Natural killer cell treated with Interleukin-12 subunit alpha and Interleukin-12 subunit beta and Interleukin-15 and Interleukin-18, amount 100 ng/mL, for 72 hours (primary cell): ENCODE results near the gene FKBP1A. TPM values are rescaled to one million over a fixed set of nuclear protein-coding genes. Genes with fewer than 3 reads are reported as not detected.

Experiments used
- ATAC-seq, 2 donors: fragments of 150-1000 bp; cut with Tn5 transposase in 1 of 2; sonication (Bioruptor Pico), chemical (Tn5 transposase) in 1 of 2; 2 replicates each; pipeline ENCODE4 v1.10.0; 2021
- DNase-seq: peaks from one replicate; pipeline ENCODE4 v3.0.0; 2022; ENCODE audit warnings: low spot score
- H3K27ac Mint-ChIP-seq, 2 donors: 1 replicate in 1 of 2; 2 replicates in 1 of 2; pipeline ENCODE4 v1.8.0; 2022; ENCODE audit warnings: mixed read lengths in 2 of 2, mild to moderate bottlenecking in 1 of 2, moderate library complexity in 1 of 2
- H3K27me3 Mint-ChIP-seq, 2 donors: 1 replicate in 1 of 2; 2 replicates in 1 of 2; pipeline ENCODE4 v1.8.0; 2022; ENCODE audit warnings: mixed read lengths in 2 of 2
- H3K36me3 Mint-ChIP-seq: one replicate; pipeline ENCODE4 v1.8.0; 2022; ENCODE audit warnings: mixed read lengths
- H3K4me1 Mint-ChIP-seq, 2 donors: 1 replicate in 1 of 2; 2 replicates in 1 of 2; pipeline ENCODE4 v1.8.0; 2022; ENCODE audit warnings: low read depth in 2 of 2, mixed read lengths in 2 of 2, mild to moderate bottlenecking in 1 of 2
- H3K4me3 Mint-ChIP-seq: one replicate; pipeline ENCODE4 v1.8.0; 2022; ENCODE audit warnings: mixed read lengths
- H3K9me3 Mint-ChIP-seq: 2 replicates; pipeline ENCODE4 v1.8.0; 2022; ENCODE audit warnings: mixed read lengths
- total RNA-seq, 2 donors: library from RNA; stranded (reverse); gene quantifications; one replicate each; pipeline ENCODE4 v1.2.3, GENCODE V29; 2022

The FKBP1A gene
- total RNA-seq, 2 donors from 2014 or later = 167 to 229 TPM

DNA sequence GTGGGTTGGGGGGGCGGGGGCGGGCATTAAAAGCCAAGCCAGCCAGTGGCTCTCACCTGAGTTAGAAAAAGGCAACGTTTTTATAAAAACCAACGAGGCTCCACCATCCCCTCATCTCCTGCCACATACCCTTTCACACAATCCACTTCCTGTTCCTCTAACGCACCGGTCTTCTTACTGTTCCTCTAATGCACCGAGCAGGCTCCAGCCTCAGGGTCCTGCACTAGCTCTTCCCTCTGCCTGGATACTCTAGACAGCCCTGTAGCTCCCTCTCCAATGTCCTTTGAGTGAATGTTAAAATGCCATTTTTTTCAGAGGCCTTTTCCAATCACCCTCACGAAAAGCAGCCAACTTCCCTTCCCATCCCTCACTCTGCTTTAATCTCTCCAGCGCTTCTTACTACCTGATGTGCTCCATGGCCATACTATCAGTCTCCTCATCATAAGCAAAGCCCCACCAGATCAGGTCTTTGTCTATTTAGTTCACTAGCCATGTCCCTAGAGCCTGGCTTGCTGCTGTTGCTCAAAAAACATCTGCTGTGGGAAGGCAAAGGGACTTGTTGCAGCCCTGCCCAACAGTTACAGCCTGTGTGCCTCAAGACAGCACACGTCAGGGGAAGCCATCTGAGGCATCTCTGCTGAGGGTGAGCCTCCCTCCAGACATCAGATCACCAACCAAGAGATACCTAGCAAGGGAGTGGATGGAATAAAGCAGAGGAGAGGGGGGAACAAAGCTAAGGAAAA, 3.9 kb downstream of the FKBP1A start:
- Mint-ChIP-seq H3K4me3 (peak overlapping the region; percentile 82), H3K4me1 (peaks cover 59 to 66% of the 10 kb centered on the region in 2 donors), H3K27me3 (no peaks in the 10 kb centered on the region), H3K9me3 (no peaks in the 10 kb centered on the region), H3K36me3 (peaks cover 9% of the 10 kb centered on the region), H3K27ac (peak overlapping the region; percentile 61 to 67)
- ATAC-seq (no peak), DNase-seq (no peak)

DNA sequence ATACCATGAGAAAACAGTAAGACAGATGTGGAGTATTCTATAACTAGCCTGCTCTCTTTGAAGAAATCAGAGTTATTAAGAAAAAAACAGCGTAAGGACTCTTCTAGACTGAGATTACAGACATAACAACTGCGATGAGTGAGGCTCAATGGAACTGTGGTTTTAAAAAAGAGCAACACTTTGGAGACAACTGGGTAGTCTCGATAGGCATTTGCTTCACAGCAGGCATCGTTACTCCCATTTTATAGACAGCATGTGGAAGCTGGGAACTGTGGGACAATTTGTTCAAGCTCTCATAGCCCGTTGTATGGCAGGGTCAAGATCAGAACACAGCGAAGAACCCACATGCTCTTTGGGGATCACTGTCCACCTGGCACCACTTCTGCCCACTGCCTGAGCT, 4.6 kb downstream of the FKBP1A start:
- Mint-ChIP-seq H3K4me3 (peak overlapping the region; percentile 82), H3K9me3 (no peaks in the 10 kb centered on the region), H3K27me3 (no peaks in the 10 kb centered on the region), H3K27ac (peak overlapping the region; percentile 61 to 67), H3K36me3 (peaks cover 9% of the 10 kb centered on the region), H3K4me1 (peaks cover 53 to 59% of the 10 kb centered on the region in 2 donors)
- no peak for DNase-seq
- ATAC-seq = no peak

DNA sequence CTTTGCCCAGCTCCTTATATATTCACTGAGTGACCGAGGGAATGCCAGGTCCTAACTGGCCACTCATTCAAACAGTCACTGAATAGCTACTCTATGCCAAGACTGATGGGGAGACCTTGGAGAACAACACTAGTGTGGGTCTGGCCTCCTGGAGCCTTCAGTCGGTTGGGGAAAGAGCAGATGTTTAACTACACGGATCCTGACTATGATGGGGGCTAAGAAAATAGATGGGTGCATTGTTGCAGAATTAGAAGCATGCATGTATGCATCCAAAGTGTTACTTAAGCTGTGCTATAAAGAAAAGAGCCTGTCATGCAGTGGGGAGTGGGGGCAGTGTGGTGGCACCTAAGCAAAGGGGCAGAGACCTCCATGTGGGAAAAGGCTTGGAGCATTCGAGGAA, 6.5 kb downstream of the FKBP1A start:
- H3K27ac Mint-ChIP-seq = no peak overlapping the region
- H3K4me3 Mint-ChIP-seq = no peak overlapping the region
- peaks cover 53 to 56% of the 10 kb centered on the region in 2 donors for H3K4me1 Mint-ChIP-seq
- ATAC-seq (no peak), DNase-seq (no peak)
- H3K27me3 Mint-ChIP-seq = no peaks in the 10 kb centered on the region
- H3K36me3 Mint-ChIP-seq = peaks cover 9% of the 10 kb centered on the region
- H3K9me3 Mint-ChIP-seq = no peaks in the 10 kb centered on the region

- Mint-ChIP-seq H3K4me3 (no peak overlapping the region), H3K9me3 (no peaks in the 10 kb centered on the region), H3K27ac (no peak overlapping the region), H3K27me3 (no peaks in the 10 kb centered on the region), H3K36me3 (peaks cover 7% of the 10 kb centered on the region), H3K4me1 (peaks cover 55 to 56% of the 10 kb centered on the region in 2 donors)
- DNase-seq = no peak
- no peak for ATAC-seq
These were observed 9.0 kb downstream of the FKBP1A start for GRCh38 chr20:1383623-1384404.

DNA sequence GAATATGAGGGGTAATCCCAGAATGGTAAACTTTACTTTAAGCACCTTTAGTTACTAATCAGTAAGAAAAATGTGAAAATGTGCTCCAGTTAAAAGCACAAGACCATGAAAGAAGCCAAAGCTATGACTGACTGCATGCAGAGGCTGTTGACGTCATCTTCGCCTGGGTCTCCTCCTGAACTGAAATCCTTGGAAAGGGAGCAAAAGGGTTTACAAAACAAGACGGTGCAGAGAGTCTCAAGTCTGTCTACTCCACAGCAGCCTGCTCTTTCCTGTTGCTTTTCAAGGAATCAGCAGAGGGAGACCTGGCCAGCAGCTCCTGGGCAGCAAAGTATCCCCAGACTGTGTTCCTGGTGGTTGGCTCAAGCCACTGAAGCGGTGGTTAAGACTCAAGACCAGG, 10.2 kb downstream of the FKBP1A start:
- H3K4me1 Mint-ChIP-seq = peaks cover 55% of the 10 kb centered on the region in 2 donors
- no peak overlapping the region for H3K27ac Mint-ChIP-seq
- H3K4me3 Mint-ChIP-seq = no peak overlapping the region
- peaks cover 5% of the 10 kb centered on the region for H3K36me3 Mint-ChIP-seq
- H3K27me3 Mint-ChIP-seq = no peaks in the 10 kb centered on the region
- DNase-seq (no peak), ATAC-seq (no peak)
- H3K9me3 Mint-ChIP-seq = no peaks in the 10 kb centered on the region

DNA sequence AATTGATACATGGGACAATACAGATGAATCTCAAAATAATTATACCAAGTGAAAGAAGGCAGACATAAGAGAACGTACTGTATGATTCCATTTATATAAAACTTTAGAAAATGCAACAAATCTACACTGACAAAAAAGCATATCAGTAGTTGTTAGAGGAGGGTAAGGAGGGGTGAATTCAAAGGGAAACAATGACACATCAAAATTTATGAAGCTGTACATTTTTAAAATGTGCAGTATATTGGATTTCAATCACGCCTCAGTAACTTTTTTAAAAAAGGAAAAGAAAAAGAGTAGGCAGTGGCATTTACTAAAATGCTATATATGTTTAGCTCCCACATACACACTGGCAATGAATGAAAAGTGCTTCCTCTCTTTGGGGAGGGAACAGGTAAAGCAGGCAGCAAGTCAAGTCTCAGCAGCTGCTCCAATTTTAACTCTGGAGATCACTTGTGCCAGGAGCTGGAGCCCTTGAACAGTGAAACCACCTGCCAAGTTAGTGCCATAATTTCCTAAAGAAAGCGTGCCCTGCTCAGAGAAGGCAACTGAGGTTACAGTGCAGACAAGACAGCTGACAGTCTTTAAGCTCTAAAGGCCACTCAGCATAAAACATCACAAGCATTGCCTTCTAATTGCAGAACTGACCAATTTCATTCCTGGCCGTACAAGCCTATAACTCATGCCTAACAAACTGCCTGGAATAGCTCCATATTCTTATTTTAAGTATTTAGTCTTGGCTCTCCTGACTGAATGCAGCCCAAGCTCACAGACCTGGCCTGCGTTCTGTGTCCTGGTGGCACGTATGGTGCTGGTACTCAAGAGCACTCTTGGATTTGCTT, 10.9 kb downstream of the FKBP1A start:
- H3K9me3 Mint-ChIP-seq = no peaks in the 10 kb centered on the region
- ATAC-seq (no peak), DNase-seq (no peak)
- H3K4me3 Mint-ChIP-seq = no peak overlapping the region
- H3K36me3 Mint-ChIP-seq = peaks cover 5% of the 10 kb centered on the region
- H3K4me1 Mint-ChIP-seq = peaks cover 62% of the 10 kb centered on the region in 2 donors
- H3K27ac Mint-ChIP-seq = no peak overlapping the region
- H3K27me3 Mint-ChIP-seq = no peaks in the 10 kb centered on the region

- ATAC-seq (no peak), DNase-seq (no peak)
- no peak overlapping the region for H3K4me3 Mint-ChIP-seq
- H3K27me3 Mint-ChIP-seq = no peaks in the 10 kb centered on the region
- no peaks in the 10 kb centered on the region for H3K9me3 Mint-ChIP-seq
- H3K27ac Mint-ChIP-seq = no peak overlapping the region
- H3K4me1 Mint-ChIP-seq = peaks cover 61 to 65% of the 10 kb centered on the region in 2 donors
- peaks cover 2% of the 10 kb centered on the region for H3K36me3 Mint-ChIP-seq
These were observed 14.1 kb downstream of the FKBP1A start for GRCh38 chr20:1378735-1379125.

GRCh38 chr20:1377984-1378734, 14.7 kb downstream of the FKBP1A start:
- peaks cover 65% of the 10 kb centered on the region in 2 donors for H3K4me1 Mint-ChIP-seq
- no peak for DNase-seq
- H3K27me3 Mint-ChIP-seq = no peaks in the 10 kb centered on the region
- H3K36me3 Mint-ChIP-seq = peaks cover 8% of the 10 kb centered on the region
- H3K27ac Mint-ChIP-seq = peak overlapping the region; percentile 64 to 68
- peak; percentile 40 to 50 for ATAC-seq
- H3K4me3 Mint-ChIP-seq = no peak overlapping the region
- no peaks in the 10 kb centered on the region for H3K9me3 Mint-ChIP-seq

- Mint-ChIP-seq H3K27ac (peak overlapping the region; percentile 64 to 68), H3K9me3 (no peaks in the 10 kb centered on the region), H3K4me3 (peak overlapping the region; percentile 10), H3K4me1 (peaks cover 65 to 68% of the 10 kb centered on the region in 2 donors), H3K36me3 (peaks cover 11% of the 10 kb centered on the region), H3K27me3 (no peaks in the 10 kb centered on the region)
- peak; percentile 28 to 39 for ATAC-seq
- no peak for DNase-seq
These were observed 15.4 kb downstream of the FKBP1A start for GRCh38 chr20:1377341-1377871.

GRCh38 chr20:1376408-1377270, 16.2 kb downstream of the FKBP1A start:
- H3K27me3 Mint-ChIP-seq = no peaks in the 10 kb centered on the region
- H3K4me3 Mint-ChIP-seq = peak overlapping the region; percentile 55
- ATAC-seq (no peak), DNase-seq (no peak)
- peaks cover 67 to 70% of the 10 kb centered on the region in 2 donors for H3K4me1 Mint-ChIP-seq
- no peaks in the 10 kb centered on the region for H3K9me3 Mint-ChIP-seq
- peaks cover 15% of the 10 kb centered on the region for H3K36me3 Mint-ChIP-seq
- H3K27ac Mint-ChIP-seq = peak overlapping the region; percentile 64 to 68

- H3K27me3 Mint-ChIP-seq = no peaks in the 10 kb centered on the region
- peak overlapping the region; percentile 55 for H3K4me3 Mint-ChIP-seq
- peaks cover 67 to 68% of the 10 kb centered on the region in 2 donors for H3K4me1 Mint-ChIP-seq
- H3K27ac Mint-ChIP-seq = peak overlapping the region; percentile 7 to 68
- ATAC-seq = peak; percentile 47 to 57
- no peak for DNase-seq
- peaks cover 17% of the 10 kb centered on the region for H3K36me3 Mint-ChIP-seq
- H3K9me3 Mint-ChIP-seq = no peaks in the 10 kb centered on the region
These were observed 16.8 kb downstream of the FKBP1A start for GRCh38 chr20:1376007-1376406.

DNA sequence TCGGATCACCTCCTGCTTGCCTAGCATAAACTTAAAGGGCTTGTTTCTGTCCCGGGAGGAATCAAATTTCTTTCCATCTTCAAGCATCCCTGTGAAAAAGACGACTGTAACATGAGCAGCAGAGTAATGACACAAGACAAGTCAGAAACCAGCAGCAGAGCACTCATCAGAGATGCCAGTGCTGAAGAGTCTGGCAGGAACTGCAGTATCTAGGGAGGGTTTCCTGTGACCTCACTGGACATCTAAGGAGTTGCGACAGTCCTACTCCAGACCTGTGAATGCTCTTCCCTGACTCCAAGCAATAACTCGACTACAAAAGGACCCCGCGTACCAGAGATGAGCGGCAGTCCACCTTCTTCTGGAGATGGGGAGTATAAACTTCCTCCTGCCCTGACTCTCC, 17.3 kb downstream of the FKBP1A start:
- Mint-ChIP-seq H3K27ac (peak overlapping the region; percentile 7 to 68), H3K36me3 (peaks cover 17% of the 10 kb centered on the region), H3K27me3 (no peaks in the 10 kb centered on the region), H3K4me1 (peaks cover 64 to 65% of the 10 kb centered on the region in 2 donors), H3K4me3 (peak overlapping the region; percentile 55), H3K9me3 (no peaks in the 10 kb centered on the region)
- DNase-seq = no peak
- no peak for ATAC-seq
